ENCODE results near the gene CADPS2. TPM values are rescaled to one million over a fixed set of nuclear protein-coding genes. Genes with fewer than 3 reads are reported as not detected.

The CADPS2 gene
- total RNA-seq, 4 donors from 2014 or later, result 2.2 to 9.2 (median 5.7) TPM

DNA sequence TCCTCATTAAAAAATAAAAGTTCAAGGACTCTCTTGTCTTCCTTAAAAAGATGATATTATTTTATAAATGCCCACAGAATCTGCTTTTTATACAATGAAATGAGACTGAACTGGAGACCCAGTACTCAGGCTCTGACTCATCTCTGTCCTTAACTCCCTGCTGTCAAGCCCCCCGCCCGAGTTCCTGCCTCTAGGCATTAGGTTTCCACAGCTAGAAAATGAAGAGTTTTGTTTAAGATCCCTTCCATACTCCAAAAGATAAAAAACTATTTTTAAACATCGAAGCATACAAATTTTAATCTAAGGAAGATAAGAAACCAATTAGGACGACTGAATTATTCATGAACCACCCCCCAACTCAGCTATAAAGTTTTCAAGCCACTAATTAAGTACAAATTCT, 484.0 kb downstream of the CADPS2 start:
- no peak for DNase-seq
- H3K27me3 ChIP-seq, result no peaks in the 10 kb centered on the region
- intact Hi-C loops (cut with DNase I), result no loop called here
- no peaks in the 10 kb centered on the region for H3K9me3 ChIP-seq
- H3K4me3 ChIP-seq, result no peak overlapping the region
- no peak overlapping the region for H3K27ac ChIP-seq
- no peak for TF ChIP-seq CTCF (IDR thresholded peaks at IDR 0.05)
- no peak for TF ChIP-seq POLR2A (IDR thresholded peaks at IDR 0.05)
- 58 to 68% methylated on average over 4 of the region's 4 CpGs for WGBS, 2 donors
- H3K4me1 ChIP-seq, result no peaks in the 10 kb centered on the region
- no peaks in the 10 kb centered on the region for H3K36me3 ChIP-seq

DNA sequence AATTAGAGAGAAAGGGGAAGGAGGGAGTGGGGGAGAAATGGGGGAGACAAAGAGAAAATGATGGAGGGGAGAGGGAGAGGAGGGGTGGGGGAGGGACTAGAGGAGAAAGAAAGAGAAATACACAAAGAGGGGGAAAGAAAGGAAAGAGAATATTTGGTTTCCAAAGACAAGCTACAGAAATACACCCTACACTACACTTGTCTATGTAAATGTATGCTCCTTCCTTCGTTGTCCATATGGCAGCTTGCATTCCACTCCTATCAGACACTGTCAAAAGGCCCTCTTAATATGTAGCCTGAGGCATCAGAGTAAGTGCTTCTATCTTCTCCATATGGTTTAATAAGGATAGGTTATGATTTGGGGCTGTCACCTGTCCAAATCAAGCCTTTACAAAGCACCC, 488.9 kb downstream of the CADPS2 start:
- H3K27ac ChIP-seq, result no peak overlapping the region
- 63 to 64% methylated on average over 1 of the region's 1 CpG for WGBS, 2 donors
- no peak for DNase-seq
- no peaks in the 10 kb centered on the region for H3K9me3 ChIP-seq
- H3K36me3 ChIP-seq, result no peaks in the 10 kb centered on the region
- H3K4me1 ChIP-seq, result no peaks in the 10 kb centered on the region
- TF ChIP-seq CTCF (IDR thresholded peaks at IDR 0.05) (no peak), POLR2A (IDR thresholded peaks at IDR 0.05) (no peak)
- no peak overlapping the region for H3K4me3 ChIP-seq
- H3K27me3 ChIP-seq, result no peaks in the 10 kb centered on the region
- intact Hi-C loops (cut with DNase I), result no loop called here

DNA sequence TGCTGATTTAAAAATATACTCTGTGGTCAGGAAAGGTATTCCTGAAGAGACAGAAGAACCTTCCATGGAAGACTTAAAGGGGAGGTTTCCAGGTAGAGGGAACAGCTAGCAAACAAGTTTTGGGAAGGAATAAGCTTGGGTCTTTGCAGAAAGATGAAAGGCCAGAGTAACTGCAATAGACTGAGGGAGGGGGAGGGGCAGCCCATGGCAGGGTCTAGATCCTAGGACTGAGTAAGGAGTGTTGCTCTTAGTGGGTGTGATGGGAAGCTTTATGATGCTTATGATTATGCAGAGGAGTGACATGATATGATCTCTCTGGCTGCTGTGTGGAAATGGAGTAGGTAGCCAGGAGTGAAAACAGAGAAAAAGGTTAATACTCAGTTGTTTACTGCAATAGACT, 491.7 kb downstream of the CADPS2 start:
- intact Hi-C loops (cut with DNase I), result no loop called here
- no peaks in the 10 kb centered on the region for H3K4me1 ChIP-seq
- DNase-seq, result no peak
- H3K4me3 ChIP-seq, result no peak overlapping the region
- H3K9me3 ChIP-seq, result no peaks in the 10 kb centered on the region
- TF ChIP-seq POLR2A (IDR thresholded peaks at IDR 0.05) (no peak), CTCF (IDR thresholded peaks at IDR 0.05) (no peak)
- H3K36me3 ChIP-seq, result no peaks in the 10 kb centered on the region
- H3K27me3 ChIP-seq, result no peaks in the 10 kb centered on the region
- no peak overlapping the region for H3K27ac ChIP-seq

DNA sequence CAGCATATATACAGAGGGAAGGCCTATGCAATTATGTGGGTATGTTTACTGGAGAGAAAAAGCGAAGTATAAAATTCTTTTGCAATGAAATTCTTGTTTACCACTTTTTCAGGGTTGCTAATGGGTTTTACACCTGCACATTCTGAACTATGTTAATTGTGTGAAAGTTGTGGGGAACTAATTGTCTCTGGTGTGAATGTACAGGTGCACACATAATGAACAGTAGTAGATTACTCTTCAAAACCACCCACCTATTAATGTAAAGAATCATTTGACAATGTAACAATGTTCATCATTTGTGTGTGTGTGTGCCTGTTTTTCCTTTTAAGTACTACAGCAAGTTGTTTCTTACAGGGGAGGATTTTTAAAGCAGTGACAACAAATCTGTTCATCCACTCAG, 501.7 kb downstream of the CADPS2 start:
- Histone ChIP-seq H3K4me3 (no peak overlapping the region), H3K27me3 (no peaks in the 10 kb centered on the region), H3K27ac (no peak overlapping the region), H3K36me3 (no peaks in the 10 kb centered on the region), H3K4me1 (no peaks in the 10 kb centered on the region), H3K9me3 (no peaks in the 10 kb centered on the region)
- no peak for TF ChIP-seq POLR2A (IDR thresholded peaks at IDR 0.05)
- no peak for TF ChIP-seq CTCF (IDR thresholded peaks at IDR 0.05)
- intact Hi-C loops (cut with DNase I), result no loop called here
- 45 to 74% methylated on average over 1 of the region's 1 CpG for WGBS, 2 donors
- DNase-seq, result no peak

GRCh38 chr7:122383934-122384333, 502.3 kb downstream of the CADPS2 start:
- 56 to 78% methylated on average over 3 of the region's 3 CpGs for WGBS, 2 donors
- H3K4me1 ChIP-seq, result no peaks in the 10 kb centered on the region
- TF ChIP-seq POLR2A (IDR thresholded peaks at IDR 0.05), result no peak
- TF ChIP-seq CTCF (IDR thresholded peaks at IDR 0.05), result no peak

More at GRCh38 chr7:122383934-122384333, 502.3 kb downstream of the CADPS2 start:
- Histone ChIP-seq H3K27ac (no peak overlapping the region), H3K36me3 (no peaks in the 10 kb centered on the region), H3K27me3 (no peaks in the 10 kb centered on the region), H3K9me3 (no peaks in the 10 kb centered on the region), H3K4me3 (no peak overlapping the region)
- intact Hi-C loops (cut with DNase I), result no loop called here
- DNase-seq, result no peak
